ENCODE measurements around the gene ARHGEF33.

ARHGEF33 gene

GRCh38 chr2:38898256-38898655 is 8.6 kb downstream of the ARHGEF33 start:
- no peak for DNase-seq (ENCODE audit: extremely low read depth, insufficient read length)
- TF ChIP-seq CTCF (IDR thresholded peaks at IDR 0.05; ENCODE audit: insufficient read depth, low read length, poor library complexity, severe bottlenecking) = no peak
- H3K27me3 ChIP-seq (replicated peaks; ENCODE audit: control insufficient read depth, insufficient read depth, low read length) = no peaks in the 10 kb centered on the region
- no peak overlapping the region for H3K4me3 ChIP-seq (replicated peaks; ENCODE audit: low read depth, low read length)
- no peaks in the 10 kb centered on the region for H3K36me3 ChIP-seq (ENCODE audit: control insufficient read depth, insufficient read depth, low read length)

- no peak overlapping the region for H3K4me3 ChIP-seq (replicated peaks; ENCODE audit: low read depth, low read length)
- no peaks in the 10 kb centered on the region for H3K36me3 ChIP-seq (ENCODE audit: control insufficient read depth, insufficient read depth, low read length)
- no peak for DNase-seq (ENCODE audit: extremely low read depth, insufficient read length)
- no peak for TF ChIP-seq CTCF (IDR thresholded peaks at IDR 0.05; ENCODE audit: insufficient read depth, low read length, poor library complexity, severe bottlenecking)
- H3K27me3 ChIP-seq (replicated peaks; ENCODE audit: control insufficient read depth, insufficient read depth, low read length) = no peaks in the 10 kb centered on the region
Observed at GRCh38 chr2:38900726-38901125, 11.1 kb downstream of the ARHGEF33 start.

- no peaks in the 10 kb centered on the region for H3K27me3 ChIP-seq (replicated peaks; ENCODE audit: control insufficient read depth, insufficient read depth, low read length)
- DNase-seq (ENCODE audit: extremely low read depth, insufficient read length) = no peak
- TF ChIP-seq CTCF (IDR thresholded peaks at IDR 0.05; ENCODE audit: insufficient read depth, low read length, poor library complexity, severe bottlenecking) = no peak
- H3K36me3 ChIP-seq (ENCODE audit: control insufficient read depth, insufficient read depth, low read length) = no peaks in the 10 kb centered on the region
- H3K4me3 ChIP-seq (replicated peaks; ENCODE audit: low read depth, low read length) = no peak overlapping the region
Observed at GRCh38 chr2:38905251-38905650, 15.6 kb downstream of the ARHGEF33 start.

GRCh38 chr2:38907242-38907641 is 17.6 kb downstream of the ARHGEF33 start:
- Histone ChIP-seq H3K27me3 (replicated peaks; ENCODE audit: control insufficient read depth, insufficient read depth, low read length) (no peaks in the 10 kb centered on the region), H3K4me3 (replicated peaks; ENCODE audit: low read depth, low read length) (no peak overlapping the region), H3K36me3 (ENCODE audit: control insufficient read depth, insufficient read depth, low read length) (no peaks in the 10 kb centered on the region)
- TF ChIP-seq CTCF (IDR thresholded peaks at IDR 0.05; ENCODE audit: insufficient read depth, low read length, poor library complexity, severe bottlenecking) = no peak
- DNase-seq (ENCODE audit: extremely low read depth, insufficient read length) = no peak

- DNase-seq (ENCODE audit: extremely low read depth, insufficient read length) = peak; percentile 47
- H3K4me3 ChIP-seq (replicated peaks; ENCODE audit: low read depth, low read length) = no peak overlapping the region
- no peaks in the 10 kb centered on the region for H3K36me3 ChIP-seq (ENCODE audit: control insufficient read depth, insufficient read depth, low read length)
- no peaks in the 10 kb centered on the region for H3K27me3 ChIP-seq (replicated peaks; ENCODE audit: control insufficient read depth, insufficient read depth, low read length)
- TF ChIP-seq CTCF (IDR thresholded peaks at IDR 0.05; ENCODE audit: insufficient read depth, low read length, poor library complexity, severe bottlenecking) = no peak
Observed at GRCh38 chr2:38907743-38908562, 18.3 kb downstream of the ARHGEF33 start.

Data from GM06990 (cell line).